Stimulated activated CD8-positive, alpha-beta memory T cell treated with anti-CD3 and anti-CD28 coated beads, Interleukin-2, amount 100 ng/mL, for 48 hours (primary cell): ENCODE results near the gene ZNF488.
"Not testable (repeated sequence)": the region's sequence is repeated elsewhere in the genome, so short reads cannot be mapped to it uniquely, and the experiment has no call there.

ENCODE experiments used
- DNase-seq, 2 donors: peaks; one replicate each; pipeline ENCODE4 v3.0.0-alpha.2; 2020; ENCODE audit warnings: low read depth in 2 of 2

The ZNF488 gene

DNA sequence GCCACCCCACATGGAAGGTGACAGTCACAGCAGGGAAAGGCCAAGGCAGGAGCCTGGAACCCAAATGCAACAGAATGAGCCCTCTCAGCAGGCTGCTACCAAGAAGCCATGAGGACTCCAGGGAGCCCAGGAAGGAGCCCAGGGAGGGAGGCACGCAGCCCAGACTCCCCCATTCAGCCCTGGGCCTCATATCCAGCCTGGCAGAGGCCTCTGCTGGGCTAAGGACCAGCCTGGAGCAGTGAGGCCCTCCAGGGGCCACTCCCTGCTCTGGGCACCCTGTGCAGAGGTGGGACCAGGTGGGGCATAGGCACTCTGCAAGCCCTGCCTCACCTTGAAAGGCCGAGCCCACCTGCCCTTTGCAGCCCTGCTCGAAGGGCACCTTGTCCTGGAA is 25.8 kb upstream of the ZNF488 start:
- DNase-seq: no peak

DNA sequence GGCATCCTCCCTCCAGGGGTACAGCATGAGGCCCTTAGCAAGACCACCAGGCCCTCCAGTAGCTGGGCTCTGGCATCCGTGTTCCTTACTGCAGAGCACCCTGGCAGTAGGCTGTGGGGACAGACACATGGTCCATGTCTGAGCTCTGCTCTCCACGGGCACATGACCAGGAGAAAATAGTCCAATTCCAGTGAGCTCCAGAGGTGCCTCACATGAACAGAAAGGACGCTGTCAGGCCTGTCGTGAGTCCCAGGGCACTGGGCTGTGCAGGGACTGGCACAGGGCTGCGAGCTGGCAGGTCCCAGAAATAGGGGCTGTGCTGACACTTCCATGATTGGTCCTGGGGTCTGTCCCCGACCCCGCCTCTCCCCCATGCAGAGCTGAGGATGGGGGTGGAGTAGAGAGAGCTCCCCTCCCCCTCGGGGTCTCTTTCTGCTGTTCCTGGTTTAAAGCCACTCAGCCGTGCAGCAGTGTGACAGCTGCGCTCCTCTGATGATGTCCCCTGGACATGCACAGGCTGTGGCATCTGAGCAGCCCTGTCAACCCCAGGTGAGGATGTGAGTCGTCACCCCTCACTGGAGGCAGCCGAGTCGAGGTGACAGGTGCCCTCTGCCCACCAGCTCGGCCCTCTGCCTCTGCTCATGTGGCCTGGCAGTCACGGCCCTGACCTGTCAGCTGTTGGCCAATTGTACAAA is 25.2 kb upstream of the ZNF488 start:
- DNase-seq: no peak

DNA sequence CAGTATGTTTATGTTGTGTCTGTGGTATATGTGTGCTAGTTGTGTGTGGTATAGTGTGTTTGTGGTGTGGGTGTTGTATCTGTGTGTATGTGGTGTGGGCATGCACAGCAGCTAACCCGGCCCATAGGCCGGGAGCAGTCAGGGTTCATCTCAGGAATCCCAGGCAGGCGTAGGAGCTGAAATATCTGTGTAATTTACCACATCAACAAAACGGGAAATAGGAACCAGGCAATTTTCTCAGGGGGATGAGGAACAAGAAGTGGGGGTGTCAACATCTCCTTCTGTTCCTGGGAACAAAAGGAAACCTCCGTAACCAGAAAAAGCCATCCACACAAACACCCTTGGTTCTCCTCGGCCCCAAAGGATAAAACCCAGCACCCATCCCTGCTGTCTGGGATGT is 24.5 kb upstream of the ZNF488 start:
- no peak for DNase-seq

DNA sequence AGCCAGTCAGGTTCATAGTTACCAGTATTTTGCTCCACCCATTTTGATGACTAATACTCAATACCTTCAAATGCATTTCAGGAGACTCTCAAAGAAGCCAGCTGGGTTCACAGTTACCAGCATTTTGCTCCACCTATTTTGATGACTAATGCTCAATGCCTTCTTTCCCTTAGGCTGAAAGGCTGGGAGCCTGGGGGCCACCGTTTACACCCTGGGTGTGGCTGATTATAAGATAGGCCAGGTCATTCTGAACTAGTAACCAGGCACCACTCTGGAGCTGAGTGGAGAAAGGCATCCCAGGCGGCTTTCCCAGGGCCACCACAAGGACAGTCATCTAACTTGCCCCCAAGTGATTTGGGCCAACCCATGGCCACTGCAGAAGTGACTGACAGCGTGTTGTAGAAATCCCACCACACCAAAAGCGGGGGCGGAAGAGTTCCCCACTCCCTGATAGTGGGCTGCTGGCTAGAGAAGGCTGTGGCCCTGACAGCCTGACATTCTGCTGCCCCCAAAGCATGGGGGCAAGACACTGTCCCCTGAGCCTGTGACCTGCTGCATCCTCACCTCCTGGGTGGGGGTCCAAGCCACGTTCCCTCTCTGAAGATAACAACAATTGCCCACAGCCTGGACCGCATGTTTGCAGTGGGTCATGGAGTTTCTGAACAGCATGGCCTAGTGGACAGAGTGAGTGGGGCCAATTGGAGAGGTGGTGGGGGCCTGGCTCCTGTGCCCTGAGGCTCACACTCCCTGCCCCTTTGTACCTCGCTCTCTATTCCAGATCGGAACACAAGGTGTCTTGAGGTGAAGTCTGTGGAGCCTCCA is 23.0 kb upstream of the ZNF488 start:
- DNase-seq: no peak

DNA sequence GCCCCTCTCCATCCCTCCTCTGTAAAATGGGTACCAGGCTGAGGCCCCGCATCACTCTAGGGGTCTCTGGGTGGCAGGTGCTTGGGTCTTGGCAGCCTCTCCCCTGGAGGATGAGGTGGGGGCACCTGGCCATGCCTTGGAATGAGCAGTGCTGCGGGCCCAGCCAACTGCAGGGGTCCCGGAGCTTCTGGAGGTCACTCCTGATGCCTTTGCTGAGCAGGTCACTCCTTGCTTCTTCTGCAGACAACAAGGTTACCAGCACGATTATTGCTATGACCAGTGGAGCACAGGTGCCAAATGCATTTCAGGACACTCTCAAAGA is 22.4 kb upstream of the ZNF488 start:
- DNase-seq: no peak

DNA sequence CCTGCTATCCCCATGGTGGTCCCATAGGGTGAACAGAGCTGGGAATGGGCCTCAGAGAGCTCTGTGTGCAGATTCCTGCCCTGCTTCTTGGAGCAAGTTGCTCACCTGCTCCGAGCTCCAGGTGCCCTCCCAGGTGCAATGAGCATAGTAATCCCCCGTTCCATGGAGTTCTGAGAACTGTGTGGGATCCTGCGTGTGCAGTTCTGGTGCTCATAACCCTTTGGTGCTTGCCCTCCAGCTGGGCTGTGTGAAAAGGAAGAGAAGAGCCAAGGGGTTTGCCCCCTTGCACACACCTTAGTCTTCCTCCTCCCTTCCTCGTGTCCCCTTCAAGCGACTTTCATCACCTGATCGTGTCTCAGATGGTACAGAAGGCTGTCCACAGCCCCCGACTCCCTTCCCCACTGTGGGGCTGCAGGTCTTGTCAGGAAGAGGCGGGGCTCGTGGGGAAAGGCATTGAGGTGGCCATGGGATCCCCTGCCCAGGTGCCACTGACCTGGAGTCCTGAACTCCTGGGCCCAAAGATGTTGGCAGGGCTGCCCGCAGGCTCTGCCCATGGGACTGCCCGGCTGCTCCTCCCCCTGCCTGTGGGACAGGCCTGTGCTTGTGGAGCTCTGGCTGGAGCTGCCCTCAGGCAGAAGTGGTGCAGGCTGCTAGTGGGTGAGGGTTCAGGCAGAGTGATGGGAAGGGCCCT is 21.9 kb upstream of the ZNF488 start:
- no peak for DNase-seq

DNA sequence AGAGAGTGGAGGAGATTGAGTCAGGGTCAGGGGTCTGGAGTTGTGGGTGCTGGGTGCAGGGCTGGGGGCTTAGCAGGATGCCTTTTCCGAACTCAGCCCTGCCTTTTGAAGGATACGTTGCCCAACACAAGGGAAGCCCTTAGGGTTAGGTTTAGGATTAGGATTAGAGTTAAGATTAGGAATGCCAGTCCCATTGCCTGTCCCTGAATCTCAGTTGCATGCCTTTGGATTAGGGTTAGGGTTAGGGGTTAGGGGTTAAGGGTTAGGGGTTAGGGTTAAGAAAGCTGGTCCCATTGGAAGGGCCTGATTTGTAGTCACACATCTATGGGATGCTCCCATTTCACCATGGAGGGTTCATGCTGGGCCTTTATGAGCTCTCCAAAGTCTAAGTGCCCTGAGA is 20.8 kb upstream of the ZNF488 start:
- DNase-seq: no peak

DNA sequence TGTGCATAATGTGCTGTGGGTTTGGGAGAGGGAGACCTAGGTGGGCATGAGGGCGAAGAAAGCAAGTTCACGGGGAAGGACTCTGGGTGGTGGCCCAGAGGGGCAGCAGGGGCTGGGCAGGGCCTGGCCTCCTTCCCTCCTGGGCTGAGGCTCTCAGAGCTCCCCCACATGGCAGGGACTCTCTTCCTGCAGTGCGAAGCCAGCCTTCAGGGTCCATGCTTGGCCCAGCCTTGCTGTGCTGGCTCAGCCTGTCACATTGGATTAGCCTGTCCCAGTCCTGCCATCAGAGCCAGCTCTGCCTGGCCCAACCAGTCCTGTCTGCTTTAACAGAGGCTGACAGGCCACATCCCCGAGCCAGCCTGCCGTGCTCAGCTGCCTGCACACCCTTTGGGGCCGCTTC is 20.4 kb upstream of the ZNF488 start:
- no peak for DNase-seq

DNA sequence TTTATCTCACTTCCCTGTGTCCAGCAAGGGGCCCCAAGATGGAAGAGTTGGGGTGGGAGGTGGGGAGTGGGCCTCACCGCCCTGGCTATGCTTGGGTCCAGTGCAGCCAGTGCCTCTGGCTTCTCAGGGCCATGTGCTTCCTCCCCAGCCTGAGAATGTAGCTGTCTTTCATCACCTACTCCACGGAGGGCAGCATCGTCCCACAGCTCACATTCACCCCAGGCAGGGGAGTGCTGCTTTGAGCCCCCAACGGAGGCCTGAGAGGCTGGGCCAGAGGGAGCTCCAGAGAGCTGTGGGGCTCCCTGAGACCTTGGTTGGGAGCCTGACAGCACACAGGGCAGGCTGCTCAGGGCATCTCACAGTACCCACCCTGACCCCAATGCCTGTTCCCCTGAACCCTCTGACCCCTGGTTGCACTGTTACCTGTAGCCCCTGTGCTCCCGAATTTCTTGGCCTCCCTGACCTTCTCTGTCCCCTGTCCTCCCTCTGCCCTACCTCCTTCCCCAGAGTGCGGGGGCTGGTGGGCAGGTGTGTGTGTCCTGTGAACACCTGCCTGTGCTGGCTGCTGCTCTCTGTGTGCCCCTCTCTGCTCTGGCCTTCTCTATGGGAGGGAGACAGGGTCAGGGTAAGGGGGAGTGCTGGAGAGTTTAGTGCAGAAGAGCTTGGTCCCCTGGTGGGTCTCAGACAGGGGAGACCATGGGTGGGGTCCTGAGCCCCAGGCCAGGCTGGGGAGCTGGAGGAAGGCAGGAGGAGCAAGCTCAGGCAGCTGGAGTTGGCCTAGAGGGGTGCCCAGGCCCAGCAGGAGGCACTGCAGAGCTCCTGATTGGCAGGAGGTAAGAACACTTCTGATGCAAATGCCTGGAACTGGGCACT is 19.6 kb upstream of the ZNF488 start:
- no peak for DNase-seq

DNA sequence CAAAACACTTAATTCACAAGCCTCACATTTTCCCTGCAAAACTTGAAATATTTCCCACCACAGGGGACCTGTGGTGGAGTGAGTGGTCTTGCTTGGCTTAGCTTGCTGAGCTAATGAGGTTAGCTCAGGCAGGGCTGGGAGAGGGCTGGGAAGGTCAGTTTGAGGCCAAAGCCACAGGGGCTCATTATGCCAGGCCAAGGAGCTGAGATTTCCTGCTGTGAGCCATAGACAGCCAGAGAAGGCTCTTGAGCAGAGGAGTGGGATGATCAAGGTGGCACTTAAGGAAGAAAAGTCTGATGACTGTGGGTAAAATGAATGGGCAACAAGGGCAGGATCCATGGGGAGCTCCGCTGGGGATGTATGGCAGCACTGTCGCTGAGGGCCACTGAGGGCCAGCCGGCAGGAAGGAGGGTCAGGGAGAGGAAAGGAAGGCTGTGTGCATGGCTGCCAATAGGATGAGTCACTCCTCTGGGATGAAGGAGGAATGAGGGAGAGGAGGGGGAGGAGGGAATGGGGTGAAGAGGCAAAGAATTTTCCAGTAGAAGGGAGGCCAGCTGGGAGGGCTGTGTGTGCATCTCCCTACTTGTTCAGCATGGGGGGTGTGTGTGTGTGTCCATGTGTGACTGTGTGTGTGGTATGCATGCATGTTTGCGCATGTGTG is 18.7 kb upstream of the ZNF488 start:
- no peak for DNase-seq

DNA sequence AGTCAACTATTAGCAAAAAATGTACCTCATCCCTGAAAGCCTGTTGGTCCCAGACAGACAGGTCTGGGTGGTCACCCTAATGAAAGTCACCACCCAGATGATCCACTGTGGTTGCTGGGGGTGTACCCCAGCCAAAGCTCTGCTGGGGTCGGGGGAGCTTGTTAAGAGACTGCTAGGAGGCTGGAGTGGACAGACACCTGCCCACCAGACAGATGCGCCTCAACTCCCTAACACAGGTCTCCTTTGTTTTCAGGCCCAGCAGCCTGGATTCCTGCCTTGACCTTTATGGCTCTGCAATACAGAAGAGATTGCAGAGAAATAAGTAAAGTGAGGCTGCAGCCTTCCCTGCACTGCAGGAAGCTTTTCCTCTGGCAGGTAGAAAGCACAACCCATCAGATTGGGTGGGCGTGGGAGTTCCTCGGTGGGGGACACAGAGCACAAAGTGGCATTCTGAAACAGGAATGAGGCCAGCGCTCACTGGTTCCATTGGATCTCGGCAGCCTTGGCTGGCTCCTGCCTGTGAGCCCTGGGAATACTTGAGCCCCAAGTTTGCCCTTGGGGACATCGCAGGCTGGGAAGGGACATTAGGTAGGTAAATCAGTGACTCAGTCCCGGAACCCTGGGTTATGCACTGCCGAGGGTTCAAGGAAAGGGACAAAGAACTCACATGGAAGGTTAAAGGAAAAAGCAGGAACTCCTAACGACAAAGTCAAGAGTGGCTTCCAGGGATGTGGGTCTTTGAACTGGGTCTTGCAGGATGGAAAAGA is 18.0 kb upstream of the ZNF488 start:
- no peak for DNase-seq

DNA sequence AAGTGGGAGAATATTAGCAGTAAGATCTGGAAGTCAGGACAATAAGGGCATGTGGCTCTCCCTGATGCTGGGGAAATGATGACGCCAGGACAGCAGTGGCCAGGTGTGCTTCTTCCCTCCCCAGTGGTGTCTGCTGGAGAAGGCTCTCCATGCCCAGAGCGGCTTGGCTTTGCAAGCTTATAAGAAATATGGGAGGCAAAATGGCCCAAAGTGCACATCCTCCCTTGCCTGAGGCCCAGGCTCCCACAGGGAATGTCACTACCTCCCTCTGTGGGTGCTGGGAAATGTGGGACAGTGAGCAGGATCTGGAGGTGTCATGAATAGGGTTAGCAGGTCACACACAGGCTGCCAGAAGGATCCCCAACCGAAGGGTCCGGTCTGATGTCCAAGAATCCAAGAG is 17.1 kb upstream of the ZNF488 start:
- DNase-seq: no peak

DNA sequence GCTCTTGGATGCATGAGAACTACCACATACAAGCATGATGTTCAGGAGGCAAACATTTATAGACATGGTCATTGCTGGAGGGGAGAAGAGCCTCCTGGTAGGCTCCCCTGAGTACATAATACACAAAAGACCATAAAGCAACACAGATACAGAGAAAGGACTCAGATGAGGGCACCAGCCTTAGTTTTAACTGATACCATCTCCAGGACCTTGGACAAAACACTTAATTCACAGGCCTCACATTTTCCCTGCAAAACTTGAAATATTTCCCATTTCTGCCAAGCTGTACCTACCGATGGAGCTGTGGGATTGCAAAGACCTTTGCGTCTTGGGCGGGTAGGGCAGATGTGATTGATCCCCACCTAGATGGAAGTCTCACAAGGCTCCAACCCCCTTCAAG is 16.7 kb upstream of the ZNF488 start:
- no peak for DNase-seq

DNA sequence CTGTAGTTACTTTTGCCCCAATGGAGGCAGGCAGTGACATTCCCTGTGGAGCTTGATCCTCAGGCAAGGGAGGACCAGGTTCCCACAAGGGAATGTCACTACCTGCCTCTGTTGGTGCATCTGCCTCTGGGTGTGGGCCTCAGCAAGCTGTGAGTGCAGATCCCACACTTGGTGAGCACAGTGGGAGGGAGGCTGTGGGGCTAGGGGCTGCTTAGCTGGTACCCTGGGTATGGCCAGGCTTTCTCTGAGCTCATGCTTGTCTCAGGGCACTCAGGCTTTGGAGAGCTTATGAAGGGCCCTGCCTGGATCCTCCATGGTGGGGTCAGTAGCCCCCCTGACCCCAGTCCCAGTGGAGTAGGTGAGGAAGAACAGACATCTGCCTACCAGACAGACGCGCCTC is 16.2 kb upstream of the ZNF488 start:
- no peak for DNase-seq

DNA sequence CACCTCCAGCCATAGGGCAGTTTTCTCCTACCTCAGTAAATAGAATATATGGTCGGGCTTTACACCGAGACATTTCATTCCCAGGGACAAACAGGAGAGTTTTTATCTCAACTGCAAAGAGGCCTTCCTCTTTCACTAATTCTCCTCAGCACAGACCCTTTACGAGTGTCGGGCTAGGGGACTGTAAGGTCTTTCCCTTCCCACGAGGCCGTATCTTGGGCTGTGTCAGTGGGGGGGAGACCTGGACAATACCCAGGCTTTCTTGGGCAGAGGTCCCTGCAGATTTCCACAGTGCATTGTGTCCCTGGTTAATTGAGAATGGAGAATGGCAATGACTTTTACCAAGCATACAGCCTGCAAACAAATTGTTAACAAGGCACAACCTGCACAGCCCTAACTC is 13.2 kb upstream of the ZNF488 start:
- DNase-seq: no peak

DNA sequence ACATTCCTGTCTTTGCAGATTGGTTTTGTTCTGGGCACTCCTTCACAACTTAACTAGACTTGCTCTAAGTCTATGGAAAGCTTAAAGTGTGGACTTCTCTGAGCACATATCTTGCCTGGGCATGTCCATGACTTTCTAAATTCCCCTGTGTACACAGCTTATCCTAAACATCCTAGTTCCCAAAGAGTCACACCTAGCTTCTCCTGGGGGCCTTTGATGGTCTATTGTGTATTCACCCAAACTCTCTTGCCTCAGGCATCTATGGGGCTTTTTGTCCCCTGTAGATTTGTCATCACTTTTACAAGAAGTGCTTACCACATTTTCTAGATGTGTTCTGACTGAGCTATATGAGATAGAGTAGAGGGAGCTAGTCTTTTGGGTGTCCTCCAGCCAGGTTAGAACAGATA is 12.2 kb upstream of the ZNF488 start:
- no peak for DNase-seq

DNA sequence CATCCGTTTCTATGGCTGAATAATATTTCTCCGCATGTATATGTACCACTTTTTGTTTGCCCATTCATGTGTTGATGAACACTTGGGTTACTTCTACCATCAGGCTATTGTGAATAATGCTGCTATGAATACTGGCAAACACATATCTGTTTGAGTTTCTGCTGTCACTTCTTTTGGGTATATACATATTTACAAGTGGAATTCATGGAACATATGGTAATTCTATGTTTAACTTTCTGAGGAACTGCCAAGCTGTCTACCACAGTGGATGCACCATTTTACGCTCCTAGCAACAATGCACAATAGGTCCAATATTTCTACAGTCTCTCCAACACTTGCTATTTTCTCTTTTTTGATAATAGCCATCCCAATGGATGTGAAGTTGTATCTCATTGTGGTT is 5.5 kb upstream of the ZNF488 start:
- DNase-seq: no peak

DNA sequence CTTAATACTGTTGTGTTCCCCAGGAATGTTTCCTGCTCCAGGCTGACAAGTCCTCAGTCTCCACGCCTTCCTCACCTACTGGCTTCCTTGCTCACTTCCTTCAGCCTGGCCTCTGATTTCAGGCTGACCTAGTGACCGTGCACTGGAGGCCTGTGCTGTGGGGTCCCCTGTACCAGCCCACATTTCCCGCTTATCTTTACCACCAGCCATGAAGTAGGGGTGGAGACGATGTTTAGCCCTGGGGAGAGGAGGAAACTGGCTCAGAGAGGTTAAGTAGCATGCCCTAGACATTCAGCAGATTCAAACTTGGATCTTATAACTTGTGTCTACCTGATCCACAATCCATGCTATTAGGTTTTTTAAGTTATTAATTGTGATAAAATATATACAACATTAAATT is 4.8 kb upstream of the ZNF488 start:
- DNase-seq: no peak

DNA sequence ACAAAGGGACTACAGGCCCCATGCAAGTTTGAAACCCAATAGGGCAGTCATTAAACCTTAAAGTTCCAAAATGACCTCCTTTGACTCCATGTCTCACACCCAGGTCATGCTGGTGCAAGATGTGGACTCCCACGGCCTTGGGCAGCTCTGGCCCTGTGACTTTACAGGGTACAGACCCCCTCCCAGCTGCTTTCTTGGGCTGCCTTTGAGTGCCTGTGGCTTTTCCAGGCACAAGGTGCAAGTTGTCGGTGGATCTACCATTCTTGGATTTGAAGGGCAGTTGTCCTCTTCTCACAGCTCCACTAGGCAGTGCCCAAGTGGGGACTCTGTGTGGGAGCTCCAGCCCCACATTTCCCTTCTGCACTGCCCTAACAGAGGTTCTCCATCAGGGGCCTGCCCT is 2.0 kb upstream of the ZNF488 start:
- DNase-seq: not testable (repeated sequence)

DNA sequence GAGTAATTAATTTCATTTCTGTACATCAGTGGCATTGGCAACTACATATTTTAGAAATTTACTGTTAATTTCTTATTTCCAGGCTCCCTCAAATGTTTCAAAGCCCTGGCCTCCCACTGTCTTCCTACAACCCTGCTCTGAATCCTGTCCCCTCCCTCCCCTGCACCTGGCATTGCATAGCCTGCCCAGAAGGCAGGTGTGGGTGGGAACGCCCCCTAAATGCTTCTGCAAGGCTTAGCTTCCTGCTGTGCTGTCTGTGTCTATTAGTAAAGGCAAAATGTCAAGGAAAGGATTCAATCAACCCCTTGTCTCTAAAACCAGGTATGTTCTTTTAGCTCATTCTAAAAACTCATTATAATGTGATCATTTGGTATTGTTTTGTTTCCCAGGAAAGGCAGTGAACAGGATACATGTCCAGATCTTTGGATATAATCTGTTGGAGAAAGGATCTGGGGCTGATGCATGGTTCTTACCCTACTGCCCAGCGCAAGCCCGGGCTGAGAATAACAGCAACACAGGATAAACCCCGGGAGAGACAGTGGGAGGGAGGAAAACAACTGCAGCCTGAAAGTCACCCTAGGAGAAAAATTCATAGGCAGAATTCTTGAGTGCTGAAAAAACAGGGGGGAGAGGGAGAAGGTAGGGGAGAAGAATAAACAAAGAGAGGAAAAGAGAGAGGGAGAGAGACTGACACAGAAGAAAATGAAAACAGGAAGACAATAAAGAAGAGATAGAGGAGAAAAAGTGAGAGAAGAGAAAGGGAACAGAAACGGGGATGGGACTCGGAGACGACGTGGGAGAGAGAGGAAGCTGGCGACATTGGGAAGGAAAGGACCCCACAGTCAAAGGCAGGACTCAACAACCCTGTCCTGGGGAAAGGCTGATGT is 589 bp downstream of the ZNF488 start:
- DNase-seq: no peak
